Panc1 (cell line): ENCODE data around the gene TSPAN14.

ENCODE experiments used
- SIN3A ChIP-seq: IDR thresholded peaks from 2 replicates; pipeline ENCODE4 v1.6.1; 2012; ENCODE audit warnings: low read depth, mild to moderate bottlenecking, low read length, moderate library complexity, borderline replicate concordance; ENCODE audit not compliant: insufficient read depth
- TF ChIP-seq, protein P1 (sequence below): fragments of 450-650 bp; IDR thresholded peaks from 2 replicates; pipeline ENCODE4 v1.5.1; 2017; ENCODE audit warnings: mild to moderate bottlenecking

- TF ChIP-seq, protein P1, sequence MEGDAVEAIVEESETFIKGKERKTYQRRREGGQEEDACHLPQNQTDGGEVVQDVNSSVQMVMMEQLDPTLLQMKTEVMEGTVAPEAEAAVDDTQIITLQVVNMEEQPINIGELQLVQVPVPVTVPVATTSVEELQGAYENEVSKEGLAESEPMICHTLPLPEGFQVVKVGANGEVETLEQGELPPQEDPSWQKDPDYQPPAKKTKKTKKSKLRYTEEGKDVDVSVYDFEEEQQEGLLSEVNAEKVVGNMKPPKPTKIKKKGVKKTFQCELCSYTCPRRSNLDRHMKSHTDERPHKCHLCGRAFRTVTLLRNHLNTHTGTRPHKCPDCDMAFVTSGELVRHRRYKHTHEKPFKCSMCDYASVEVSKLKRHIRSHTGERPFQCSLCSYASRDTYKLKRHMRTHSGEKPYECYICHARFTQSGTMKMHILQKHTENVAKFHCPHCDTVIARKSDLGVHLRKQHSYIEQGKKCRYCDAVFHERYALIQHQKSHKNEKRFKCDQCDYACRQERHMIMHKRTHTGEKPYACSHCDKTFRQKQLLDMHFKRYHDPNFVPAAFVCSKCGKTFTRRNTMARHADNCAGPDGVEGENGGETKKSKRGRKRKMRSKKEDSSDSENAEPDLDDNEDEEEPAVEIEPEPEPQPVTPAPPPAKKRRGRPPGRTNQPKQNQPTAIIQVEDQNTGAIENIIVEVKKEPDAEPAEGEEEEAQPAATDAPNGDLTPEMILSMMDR: no peak
- no peak for TF ChIP-seq SIN3A
These were observed 32.2 kb upstream of the TSPAN14 start for GRCh38 chr10:80421707-80422536.
